Testis (tissue), 2 donors: Measurements from ENCODE around the gene SORL1-AS1.

Experiments
- DNase-seq: peaks from one replicate; pipeline ENCODE4 v3.0.0-alpha.2; 2019
- H3K27ac ChIP-seq, 2 donors: fragments of 200-600 bp; sonication (generic); one replicate each; pipeline ENCODE4 v1.5.1; 2019
- H3K27me3 ChIP-seq: fragments of 200-600 bp; sonication (generic); one replicate; pipeline ENCODE4 v1.5.1; 2019
- H3K36me3 ChIP-seq: fragments of 200-600 bp; sonication (generic); one replicate; pipeline ENCODE4 v1.5.1; 2017; ENCODE audit warnings: low read depth; ENCODE audit errors: missing control alignments
- H3K4me1 ChIP-seq: fragments of 200-600 bp; sonication (generic); one replicate; pipeline ENCODE4 v1.5.1; 2019
- H3K4me3 ChIP-seq, 2 donors: fragments of 200-600 bp; sonication (generic); one replicate each; pipeline ENCODE4 v1.5.1; 2017 to 2019
- H3K9me3 ChIP-seq: fragments of 200-600 bp; sonication (generic); one replicate; pipeline ENCODE4 v1.5.1; 2017
- CTCF ChIP-seq, 3 experiments: fragments of 450-650 bp in 2 of 3; fragments of 200-600 bp in 1 of 3; sonication (generic) in 1 of 3; IDR thresholded peaks; one replicate each; pipeline ENCODE4 v1.5.1; 2016 to 2019; ENCODE audit warnings: antibody characterized with exemption in 3 of 3, mild to moderate bottlenecking in 2 of 3, moderate library complexity in 1 of 3
- POLR2A ChIP-seq: fragments of 450-650 bp; IDR thresholded peaks from one replicate; pipeline ENCODE4 v1.6.1; 2017; ENCODE audit warnings: antibody characterized with exemption, mild to moderate bottlenecking, moderate library complexity
- WGBS, 2 donors: methylation state at CpG; one replicate each; pipeline ENCODE4 v1.1.5; 2018; 5-methylcytosine and 5-hydroxymethylcytosine counted together
- intact Hi-C: fragments of 100-400 bp; cut with DNase I; formaldehyde crosslinking; loops from one replicate; pipeline ENCODE4 v1.15.1; 2023; ENCODE audit warnings: low total_unique reads

SORL1-AS1 gene

GRCh38 chr11:121417055-121417551 lies 35.7 kb downstream of the SORL1-AS1 start:
- H3K4me3 ChIP-seq: no peak overlapping the region
- H3K4me1 ChIP-seq: peaks cover 9% of the 10 kb centered on the region
- 46 to 50% methylated on average over 6 to 7 of the region's 7 CpGs for WGBS, 2 donors
- no peaks in the 10 kb centered on the region for H3K27me3 ChIP-seq
- intact Hi-C loops: no loop called here
- peak; percentile 81 for DNase-seq
- TF ChIP-seq POLR2A: no peak
- TF ChIP-seq CTCF (IDR thresholded peaks at IDR 0.05): no peak
- H3K27ac ChIP-seq: peak overlapping the region in 1 of 2 donors; percentile 57
- H3K9me3 ChIP-seq: no peaks in the 10 kb centered on the region
- H3K36me3 ChIP-seq: no peaks in the 10 kb centered on the region

DNA sequence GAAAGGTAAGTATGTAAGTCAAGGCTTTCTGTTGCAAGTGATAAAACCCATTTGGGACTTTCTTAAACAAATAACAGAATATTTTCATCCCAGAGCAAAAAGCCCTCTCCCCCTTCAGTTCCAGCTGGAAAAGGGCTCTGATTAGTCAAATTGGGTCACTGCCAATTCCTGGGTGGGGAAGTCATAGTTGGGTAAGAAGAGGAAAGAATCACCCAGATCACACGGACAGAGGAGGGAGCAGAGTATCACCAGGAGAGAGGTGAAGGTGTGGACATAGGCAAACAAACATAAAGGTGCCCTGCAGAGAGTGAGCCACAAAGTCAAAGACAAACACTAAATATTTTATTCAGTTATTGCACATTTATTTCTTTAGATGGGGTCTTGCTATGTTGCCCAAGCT lies 36.9 kb downstream of the SORL1-AS1 start:
- TF ChIP-seq POLR2A (no peak), CTCF (IDR thresholded peaks at IDR 0.05) (no peak)
- Histone ChIP-seq H3K27ac (no peak overlapping the region), H3K4me3 (no peak overlapping the region), H3K4me1 (peaks cover 9% of the 10 kb centered on the region), H3K27me3 (no peaks in the 10 kb centered on the region), H3K36me3 (no peaks in the 10 kb centered on the region), H3K9me3 (no peaks in the 10 kb centered on the region)
- 0 to 26% methylated on average over 1 of the region's 1 CpG for WGBS, 2 donors
- intact Hi-C loops: no loop called here
- no peak for DNase-seq

- Histone ChIP-seq H3K36me3 (no peaks in the 10 kb centered on the region), H3K27ac (no peak overlapping the region), H3K9me3 (no peaks in the 10 kb centered on the region), H3K4me1 (peaks cover 9% of the 10 kb centered on the region), H3K4me3 (no peak overlapping the region), H3K27me3 (no peaks in the 10 kb centered on the region)
- 75 to 84% methylated on average over 2 of the region's 2 CpGs for WGBS, 2 donors
- DNase-seq: no peak
- intact Hi-C loops: no loop called here
- TF ChIP-seq CTCF (IDR thresholded peaks at IDR 0.05) (no peak), POLR2A (no peak)
Measured at GRCh38 chr11:121414141-121414913, 38.4 kb downstream of the SORL1-AS1 start.

DNA sequence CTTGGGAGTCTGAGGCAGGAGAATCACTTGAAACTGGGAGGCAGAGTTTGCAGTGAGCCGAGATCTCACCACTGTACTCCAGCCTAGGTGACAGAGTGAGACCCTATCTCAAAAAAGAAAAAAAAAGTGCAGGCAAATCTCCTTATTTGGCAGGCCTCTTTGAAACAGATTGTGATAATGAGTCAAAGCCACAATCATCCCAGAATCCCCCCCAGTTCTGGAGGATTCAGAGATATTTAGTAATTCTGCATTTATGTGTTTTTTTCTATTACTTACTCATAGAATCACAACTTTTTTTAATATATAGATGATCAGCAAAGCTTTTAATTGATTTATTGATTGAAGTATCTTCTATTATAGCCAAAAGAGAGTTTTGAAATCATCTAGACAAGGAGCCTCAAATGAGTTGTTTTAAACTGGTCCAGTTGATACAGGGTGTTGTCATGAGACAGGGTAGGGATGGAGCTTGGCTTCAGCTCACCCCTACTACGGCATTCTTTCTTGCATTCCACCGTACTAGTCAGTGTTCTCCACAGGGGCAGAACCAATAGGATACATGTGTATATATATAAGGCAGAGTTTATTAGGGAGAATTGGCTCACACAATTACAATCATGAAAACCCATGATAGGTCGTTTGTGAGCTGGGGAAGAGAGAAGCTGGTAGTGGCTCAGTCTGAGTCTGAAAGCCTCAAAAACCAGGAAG lies 39.9 kb downstream of the SORL1-AS1 start:
- 76 to 79% methylated on average over 4 of the region's 4 CpGs for WGBS, 2 donors
- no peaks in the 10 kb centered on the region for H3K27me3 ChIP-seq
- H3K27ac ChIP-seq: no peak overlapping the region
- H3K9me3 ChIP-seq: no peaks in the 10 kb centered on the region
- TF ChIP-seq POLR2A (no peak), CTCF (IDR thresholded peaks at IDR 0.05) (no peak)
- DNase-seq: no peak
- intact Hi-C loops: no loop called here
- H3K4me3 ChIP-seq: no peak overlapping the region
- H3K36me3 ChIP-seq: no peaks in the 10 kb centered on the region
- H3K4me1 ChIP-seq: peaks cover 9% of the 10 kb centered on the region
